H9 (cell line): Measurements from ENCODE around the gene OR51A7. TPM values are rescaled to one million over a fixed set of nuclear protein-coding genes. Genes with fewer than 3 reads are reported as not detected.

ENCODE experiments used
- DNase-seq: peaks from one replicate; pipeline ENCODE4 v3.0.0-alpha.2; 2017
- H2AFZ ChIP-seq: one replicate; pipeline ENCODE4 v1.6.1; 2013; ENCODE audit warnings: mild to moderate bottlenecking, low read length, control low read depth, moderate library complexity
- H2AK5ac ChIP-seq: 2 replicates; pipeline ENCODE4 v1.6.1; 2013; ENCODE audit warnings: low read length, control low read depth, mixed read lengths; ENCODE audit not compliant: insufficient read length
- H2BK120ac ChIP-seq: one replicate; pipeline ENCODE4 v1.6.1; 2013; ENCODE audit warnings: low read depth, mild to moderate bottlenecking, low read length, control low read depth, inconsistent platforms; ENCODE audit not compliant: poor library complexity, severe bottlenecking
- H2BK12ac ChIP-seq: 2 replicates; pipeline ENCODE4 v1.6.1; 2013; ENCODE audit warnings: low read length, control low read depth, mixed read lengths, low read depth; ENCODE audit not compliant: insufficient read length
- H2BK15ac ChIP-seq: 2 replicates; pipeline ENCODE4 v1.6.1; 2013; ENCODE audit warnings: low read depth, low read length, control low read depth
- H2BK20ac ChIP-seq: one replicate; pipeline ENCODE4 v1.6.1; 2013; ENCODE audit warnings: low read depth, mild to moderate bottlenecking, low read length, control low read depth, inconsistent platforms; ENCODE audit not compliant: poor library complexity, severe bottlenecking
- H2BK5ac ChIP-seq: 2 replicates; pipeline ENCODE4 v1.6.1; 2013; ENCODE audit warnings: low read length, control low read depth, mixed read lengths; ENCODE audit not compliant: insufficient read length
- H3K14ac ChIP-seq: 2 replicates; pipeline ENCODE4 v1.6.1; 2013; ENCODE audit warnings: low read length, control low read depth; ENCODE audit not compliant: insufficient read depth
- H3K18ac ChIP-seq: 2 replicates; pipeline ENCODE4 v1.6.1; 2013; ENCODE audit warnings: low read depth, mild to moderate bottlenecking, mixed read lengths, low read length, control low read depth; ENCODE audit not compliant: insufficient read length
- H3K23ac ChIP-seq: 2 replicates; pipeline ENCODE4 v1.6.1; 2013; ENCODE audit warnings: low read length, control low read depth, mixed read lengths, low read depth; ENCODE audit not compliant: insufficient read length
- H3K23me2 ChIP-seq: 2 replicates; pipeline ENCODE4 v1.6.1; 2013; ENCODE audit warnings: low read depth, mild to moderate bottlenecking, mixed read lengths, low read length, control low read depth; ENCODE audit not compliant: insufficient read length, poor library complexity, severe bottlenecking
- H3K27ac ChIP-seq: 2 replicates; pipeline ENCODE4 v1.5.1; 2013; ENCODE audit warnings: low read length, control low read depth, mixed read lengths, low read depth; ENCODE audit not compliant: insufficient read length
- H3K27me3 ChIP-seq: 2 replicates; pipeline ENCODE4 v1.6.1; 2013; ENCODE audit warnings: low read length, control low read depth, inconsistent platforms; ENCODE audit not compliant: insufficient read depth
- H3K4ac ChIP-seq: 2 replicates; pipeline ENCODE4 v1.6.1; 2013; ENCODE audit warnings: low read depth, mild to moderate bottlenecking, control low read depth, inconsistent platforms, low read length, moderate library complexity
- H3K4me1 ChIP-seq: 2 replicates; pipeline ENCODE4 v1.6.1; 2013; ENCODE audit warnings: low read length, control low read depth, inconsistent platforms; ENCODE audit not compliant: insufficient read depth
- H3K4me2 ChIP-seq: 2 replicates; pipeline ENCODE4 v1.6.1; 2013; ENCODE audit warnings: low read length, control low read depth, mixed read lengths; ENCODE audit not compliant: insufficient read length, insufficient read depth
- H3K56ac ChIP-seq: 2 replicates; pipeline ENCODE4 v1.6.1; 2013; ENCODE audit warnings: low read depth, mild to moderate bottlenecking, mixed read lengths, low read length, control low read depth; ENCODE audit not compliant: insufficient read length
- H3K79me1 ChIP-seq: 2 replicates; pipeline ENCODE4 v1.6.1; 2013; ENCODE audit warnings: low read depth, mild to moderate bottlenecking, moderate library complexity, low read length, control low read depth, inconsistent platforms; ENCODE audit not compliant: insufficient read depth, poor library complexity, severe bottlenecking
- H3K79me2 ChIP-seq: 2 replicates; pipeline ENCODE4 v1.6.1; 2013; ENCODE audit warnings: low read length, control low read depth, inconsistent platforms; ENCODE audit not compliant: insufficient read depth
- H3K9ac ChIP-seq: 2 replicates; pipeline ENCODE4 v1.6.1; 2013; ENCODE audit warnings: low read length, control low read depth, mixed read lengths; ENCODE audit not compliant: insufficient read length; ENCODE audit errors: extremely low read depth
- H3K9me3 ChIP-seq: one replicate; pipeline ENCODE4 v1.6.1; 2013; ENCODE audit warnings: low read depth, low read length, inconsistent platforms; ENCODE audit not compliant: control insufficient read depth
- H3T11ph ChIP-seq: one replicate; pipeline ENCODE4 v1.6.1; 2013; ENCODE audit warnings: mild to moderate bottlenecking, low read length, control low read depth, inconsistent platforms
- H4K20me1 ChIP-seq: one replicate; pipeline ENCODE4 v1.6.1; 2013; ENCODE audit not compliant: control insufficient read depth, insufficient read length, insufficient read depth
- H4K5ac ChIP-seq: 2 replicates; pipeline ENCODE4 v1.6.1; 2013; ENCODE audit warnings: low read depth, mild to moderate bottlenecking, mixed read lengths, low read length, control low read depth; ENCODE audit not compliant: insufficient read length
- H4K8ac ChIP-seq: replicated peaks from 2 replicates; pipeline ENCODE4 v1.6.1; 2013; ENCODE audit warnings: low read length, control low read depth, mixed read lengths, low read depth; ENCODE audit not compliant: insufficient read length
- H4K91ac ChIP-seq: 2 replicates; pipeline ENCODE4 v1.6.1; 2013; ENCODE audit warnings: low read depth, mild to moderate bottlenecking, moderate library complexity, mixed read lengths, low read length, control low read depth; ENCODE audit not compliant: insufficient read length
- H3K27ac Mint-ChIP-seq, 3 experiments: 2 replicates in 2 of 3; 3 replicates in 1 of 3; pipeline ENCODE4 v1.8.0; 2020 to 2021; ENCODE audit warnings: mixed read lengths in 3 of 3, mild to moderate bottlenecking in 1 of 3, moderate library complexity in 1 of 3
- H3K27me3 Mint-ChIP-seq: 2 replicates; pipeline ENCODE4 v1.8.0; 2021; ENCODE audit warnings: low read depth, mild to moderate bottlenecking, moderate library complexity, mixed read lengths
- H3K36me3 Mint-ChIP-seq, 3 experiments: 2 replicates in 2 of 3; 3 replicates in 1 of 3; pipeline ENCODE4 v1.8.0; 2020 to 2021; ENCODE audit warnings: low read depth in 3 of 3, mixed read lengths in 3 of 3; ENCODE audit not compliant: insufficient read depth in 1 of 3
- H3K4me1 Mint-ChIP-seq, 2 experiments: 2 replicates each; pipeline ENCODE4 v1.8.0; 2020; ENCODE audit warnings: mixed read lengths in 2 of 2
- H3K4me3 Mint-ChIP-seq, 2 experiments: 2 replicates in 1 of 2; 3 replicates in 1 of 2; pipeline ENCODE4 v1.8.0; 2020 to 2021; ENCODE audit warnings: mild to moderate bottlenecking in 2 of 2, mixed read lengths in 2 of 2, moderate library complexity in 1 of 2
- H3K9me3 Mint-ChIP-seq, 2 experiments: 2 replicates in 1 of 2; 3 replicates in 1 of 2; pipeline ENCODE4 v1.8.0; 2020; ENCODE audit warnings: mild to moderate bottlenecking in 2 of 2, mixed read lengths in 2 of 2, moderate library complexity in 1 of 2
- CTCF ChIP-seq: fragments of 200-600 bp; sonication (generic); conservative IDR thresholded peaks from 3 replicates; pipeline ENCODE4 v1.8.0; 2021; ENCODE audit warnings: antibody characterized with exemption, mild to moderate bottlenecking
- WGBS: extraction: QIAGEN DNeasy Blood & Tissue Kit; methylation state at CpG from one replicate; pipeline ENCODE4 v1.1.7; 2013; ENCODE audit warnings: missing lambda C conversion rate, low lambda C conversion rate, mixed read lengths; ENCODE audit not compliant: insufficient read length; ENCODE audit errors: extremely low coverage; 5-methylcytosine and 5-hydroxymethylcytosine counted together
- total RNA-seq: library from RNA; stranded (reverse); gene quantifications from 2 replicates; pipeline ENCODE4 v1.2.1, GENCODE V29; 2021

Gene OR51A7
- total RNA-seq, 1 experiment from 2014 or later: not detected

GRCh38 chr11:4881860-4882500 lies 21.6 kb upstream of the OR51A7 start, which contains the start of gene OR51T1:
Gene OR51T1, plus strand, starts transcription at chr11:4881900. Its CDS starts 0 bp downstream, at chr11:4881900.
- H2BK20ac ChIP-seq: no peak within 1 kb of the TSS
- no peak within 1 kb of the TSS for H4K8ac ChIP-seq
- H3K14ac ChIP-seq: no peak within 1 kb of the TSS
- H2AFZ ChIP-seq: no peak within 1 kb of the TSS
- no peak within 1 kb of the TSS for H3K23ac ChIP-seq
- H3K23me2 ChIP-seq: no peaks in the 10 kb centered on the region
- Mint-ChIP-seq H3K27ac (no peak within 1 kb of the TSS), H3K36me3 (no peaks in the 10 kb centered on the region), H3K9me3 (no peaks in the 10 kb centered on the region; a peak in 1 of 5 replicates), H3K27me3 (peaks cover 2% of the 10 kb centered on the region; the same call in 1 of the 2 replicates), H3K4me3 (no peak within 1 kb of the TSS), H3K4me1 (no peaks in the 10 kb centered on the region)
- H3T11ph ChIP-seq: no peak within 1 kb of the TSS
- H3K18ac ChIP-seq: no peak within 1 kb of the TSS
- no peak within 1 kb of the TSS for H3K4ac ChIP-seq
- no peaks in the 10 kb centered on the region for H3K79me1 ChIP-seq
- no peak within 1 kb of the TSS for H4K5ac ChIP-seq
- no CpG with 5 or more reads among the region's 8 CpGs for WGBS
- no peaks in the 10 kb centered on the region for H3K9me3 ChIP-seq
- H3K4me2 ChIP-seq: no peak within 1 kb of the TSS
- no peak within 1 kb of the TSS for H3K27ac ChIP-seq
- no peaks in the 10 kb centered on the region for H3K27me3 ChIP-seq
- no peak within 1 kb of the TSS for H2AK5ac ChIP-seq
- no peak for TF ChIP-seq CTCF
- H3K79me2 ChIP-seq: no peaks in the 10 kb centered on the region
- no peak within 1 kb of the TSS for H3K9ac ChIP-seq
- no peak within 1 kb of the TSS for H2BK12ac ChIP-seq
- H3K56ac ChIP-seq: no peak within 1 kb of the TSS
- H4K91ac ChIP-seq: no peak within 1 kb of the TSS
- no peak within 1 kb of the TSS for H2BK120ac ChIP-seq
- no peak for DNase-seq
- no peak within 1 kb of the TSS for H2BK5ac ChIP-seq
- no peaks in the 10 kb centered on the region for H4K20me1 ChIP-seq
- H2BK15ac ChIP-seq: no peak within 1 kb of the TSS
- no peaks in the 10 kb centered on the region for H3K4me1 ChIP-seq
